ENCODE results near the gene DNAH3.
A peak's percentile ranks its signal among the peaks of the same experiment; 100 is the strongest.
"Not testable (repeated sequence)": the region's sequence is repeated elsewhere in the genome, so short reads cannot be mapped to it uniquely, and the experiment has no call there.

The DNAH3 gene

GRCh38 chr16:21069986-21070385 is 80.7 kb downstream of the DNAH3 start:
- no peak for DNase-seq

- no peak for DNase-seq
Measured at GRCh38 chr16:21064203-21064602, 86.4 kb downstream of the DNAH3 start.

GRCh38 chr16:21063314-21063713 is 87.3 kb downstream of the DNAH3 start:
- not testable (repeated sequence) for DNase-seq

- no peak for DNase-seq
Measured at GRCh38 chr16:21060027-21060510, 90.6 kb downstream of the DNAH3 start.

GRCh38 chr16:21057875-21058274 is 92.8 kb downstream of the DNAH3 start:
- DNase-seq, result no peak

GRCh38 chr16:21056396-21056795 is 94.2 kb downstream of the DNAH3 start:
- DNase-seq, result no peak

DNA sequence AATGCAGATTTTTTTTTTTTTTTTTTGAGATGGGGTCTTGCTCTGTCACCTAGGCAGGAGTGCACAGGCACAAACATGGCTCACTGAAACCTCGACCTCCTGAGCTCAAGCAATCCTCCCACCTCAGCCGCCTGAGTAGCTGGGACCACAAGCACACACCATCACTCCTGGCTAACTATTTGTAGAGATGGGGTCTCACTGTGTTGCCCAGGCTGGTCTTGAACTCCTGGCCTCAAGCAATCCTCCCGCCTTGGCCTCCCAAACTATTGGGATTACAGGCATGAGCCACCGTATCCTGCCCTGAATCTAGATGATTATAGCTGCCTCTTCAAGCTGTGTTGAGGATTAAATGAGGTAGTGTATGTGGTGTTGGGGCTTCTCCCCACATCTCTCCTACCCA is 94.9 kb downstream of the DNAH3 start:
- not testable (repeated sequence) for DNase-seq

- DNase-seq, result no peak
Measured at GRCh38 chr16:21053590-21053989, 97.1 kb downstream of the DNAH3 start.

- not testable (repeated sequence) for DNase-seq
Measured at GRCh38 chr16:21048091-21048912, 102.3 kb downstream of the DNAH3 start.

GRCh38 chr16:21038197-21038596 is 112.4 kb downstream of the DNAH3 start:
- DNase-seq, result no peak

DNA sequence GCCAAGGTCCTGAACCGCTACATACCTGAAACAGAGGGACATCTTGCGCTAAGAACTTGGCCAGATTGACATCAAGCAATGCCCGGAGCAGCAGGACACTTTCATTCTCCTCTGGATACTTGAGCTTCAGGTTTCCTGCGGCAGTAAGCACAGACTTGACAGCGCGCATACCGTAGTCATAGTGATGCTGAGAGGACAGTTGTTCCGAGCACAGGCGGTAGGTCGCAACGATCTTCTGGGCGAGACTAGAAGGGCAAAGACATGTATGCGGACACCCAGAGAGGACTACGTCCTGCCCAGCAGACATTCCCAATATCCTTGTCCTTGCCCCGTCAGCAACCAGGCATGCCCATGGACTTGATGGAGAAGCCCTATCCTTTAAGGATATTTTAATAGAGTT is 112.9 kb downstream of the DNAH3 start:
- no peak for DNase-seq

DNA sequence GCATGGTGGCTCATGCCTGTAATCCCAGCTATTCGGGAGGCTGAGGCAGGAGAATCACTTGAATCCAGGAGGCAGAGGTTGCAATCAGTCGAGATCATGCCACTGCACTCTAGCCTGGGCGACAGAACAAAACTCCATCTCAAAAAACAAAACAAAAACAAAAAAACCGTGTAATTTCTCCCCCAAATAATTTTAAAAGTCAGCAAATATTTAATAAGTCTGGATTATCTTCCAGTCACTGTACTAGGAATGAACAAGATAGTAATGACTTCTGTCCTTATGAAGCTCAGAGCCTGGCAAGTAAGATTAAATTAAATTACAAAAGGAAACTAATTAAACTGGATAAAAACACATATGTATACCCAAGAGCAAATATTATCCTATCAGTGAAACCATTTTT is 113.5 kb downstream of the DNAH3 start:
- no peak for DNase-seq

GRCh38 chr16:21036471-21036870 is 114.2 kb downstream of the DNAH3 start:
- no peak for DNase-seq

GRCh38 chr16:21033704-21034103 is 116.9 kb downstream of the DNAH3 start:
- no peak for DNase-seq

GRCh38 chr16:21033264-21033663 is 117.4 kb downstream of the DNAH3 start:
- no peak for DNase-seq

DNA sequence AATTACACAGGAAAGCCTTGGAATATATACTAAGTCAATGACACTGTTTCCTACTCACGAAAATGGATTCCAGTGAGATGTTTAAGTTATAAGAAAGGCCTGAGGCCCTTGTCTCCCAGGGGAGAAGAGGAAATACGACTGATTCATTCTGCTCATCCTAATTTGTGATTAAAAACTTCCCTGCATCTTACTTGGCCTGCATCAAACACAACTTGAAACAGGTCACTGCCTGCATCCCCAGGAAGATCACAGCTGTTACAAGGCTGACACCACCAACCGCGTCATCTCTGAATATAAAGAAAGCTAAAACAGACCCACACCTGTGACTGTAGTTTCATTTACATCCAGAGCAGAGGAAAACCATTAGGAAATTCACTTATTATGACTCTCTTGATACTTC is 121.9 kb downstream of the DNAH3 start:
- no peak for DNase-seq

DNA sequence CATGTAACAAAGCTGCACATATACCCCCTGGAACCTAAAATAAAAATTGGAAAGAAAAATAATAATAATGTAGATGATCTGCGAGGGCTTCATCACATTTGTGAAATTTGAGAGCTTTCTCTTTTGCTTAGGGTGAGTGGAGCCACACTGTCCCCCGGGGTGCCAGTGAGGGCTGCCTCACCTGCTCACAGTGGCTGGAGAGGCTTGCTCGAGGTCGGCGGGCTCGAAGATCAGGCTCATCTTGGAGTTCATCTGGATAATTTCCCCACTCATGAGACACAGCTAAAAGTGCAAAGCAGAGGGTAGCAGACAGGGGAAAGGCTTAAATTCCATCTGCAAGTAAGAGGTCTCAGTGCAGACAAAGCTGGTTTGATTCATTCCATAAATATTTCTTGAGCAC is 123.8 kb downstream of the DNAH3 start:
- DNase-seq, result no peak

DNA sequence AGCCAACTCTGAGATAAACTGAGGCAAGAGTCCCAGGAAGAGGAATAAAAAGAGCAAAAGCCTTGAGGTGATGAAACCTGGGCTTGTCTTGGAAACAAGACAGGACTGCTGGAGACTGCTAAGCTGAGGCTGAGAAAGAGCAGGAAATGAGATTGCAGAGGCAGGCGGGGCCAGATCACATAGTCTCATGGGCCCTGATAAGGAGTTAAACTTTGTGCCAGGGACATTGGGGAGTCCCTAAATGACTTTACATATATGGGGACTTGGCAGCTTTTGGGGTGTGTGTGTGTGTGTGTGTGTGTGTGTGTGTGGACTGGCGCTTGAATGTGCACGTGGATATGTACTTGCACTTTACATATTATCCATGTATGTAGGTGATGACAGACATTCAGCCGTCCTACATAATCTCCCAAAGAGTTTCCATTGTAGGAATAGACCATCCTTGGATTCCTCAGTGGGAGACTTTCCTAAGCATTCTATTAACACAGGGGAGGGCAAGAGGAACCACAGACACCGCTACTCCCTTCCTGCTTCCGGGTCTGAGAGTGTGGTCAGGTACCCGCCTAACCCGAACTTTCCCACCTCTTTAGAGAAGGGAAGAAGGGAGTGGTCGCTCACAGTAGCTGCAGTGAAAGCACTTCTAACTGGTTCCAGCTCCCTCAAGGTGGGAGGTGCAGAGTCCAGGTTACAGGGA is 127.0 kb downstream of the DNAH3 start:
- peak; percentile 43 for DNase-seq

DNA sequence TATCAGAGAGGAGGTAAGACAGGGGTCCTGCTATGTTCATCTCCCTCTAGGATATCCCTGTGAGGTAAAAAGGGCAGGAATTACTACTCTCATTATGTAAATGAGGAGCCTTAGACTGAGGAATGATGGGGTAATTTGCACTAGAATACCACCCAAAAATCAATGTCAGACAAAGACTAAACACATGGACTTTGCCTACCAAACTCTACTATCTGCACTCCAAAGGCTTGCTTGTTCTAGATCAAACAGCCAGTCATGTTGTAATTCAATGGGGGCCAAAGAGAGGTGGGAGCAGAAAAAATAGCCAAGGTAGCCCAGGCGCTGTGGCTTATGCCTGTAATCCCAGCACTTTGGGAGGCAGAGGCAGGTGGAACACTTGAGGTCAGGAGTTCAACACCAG is 129.3 kb downstream of the DNAH3 start:
- DNase-seq, result no peak

- no peak for DNase-seq
Measured at GRCh38 chr16:21009815-21010214, 140.8 kb downstream of the DNAH3 start.

DNA sequence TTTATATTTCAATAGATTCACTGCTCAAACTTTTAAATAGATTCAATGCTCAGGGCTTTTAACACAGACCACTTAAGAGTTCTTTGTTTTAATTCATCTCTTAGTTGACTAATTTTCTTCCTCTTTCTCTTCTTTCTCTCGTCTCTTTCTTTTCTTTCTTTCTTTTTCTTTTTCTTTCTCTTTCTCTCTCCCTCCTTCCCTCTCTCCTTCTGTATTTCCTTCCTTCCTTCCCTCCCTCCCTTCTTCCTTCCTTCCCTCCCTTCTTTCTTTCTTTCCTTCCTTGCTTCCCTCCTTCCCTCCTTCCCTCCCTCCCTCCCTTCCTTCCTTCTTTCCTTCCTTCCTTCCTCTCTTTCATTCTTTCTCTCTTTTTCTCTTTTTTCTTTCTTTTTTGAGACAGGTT is 145.6 kb downstream of the DNAH3 start:
- DNase-seq, result no peak

GRCh38 chr16:21001262-21001661 is 149.4 kb downstream of the DNAH3 start:
- DNase-seq, result no peak

DNA sequence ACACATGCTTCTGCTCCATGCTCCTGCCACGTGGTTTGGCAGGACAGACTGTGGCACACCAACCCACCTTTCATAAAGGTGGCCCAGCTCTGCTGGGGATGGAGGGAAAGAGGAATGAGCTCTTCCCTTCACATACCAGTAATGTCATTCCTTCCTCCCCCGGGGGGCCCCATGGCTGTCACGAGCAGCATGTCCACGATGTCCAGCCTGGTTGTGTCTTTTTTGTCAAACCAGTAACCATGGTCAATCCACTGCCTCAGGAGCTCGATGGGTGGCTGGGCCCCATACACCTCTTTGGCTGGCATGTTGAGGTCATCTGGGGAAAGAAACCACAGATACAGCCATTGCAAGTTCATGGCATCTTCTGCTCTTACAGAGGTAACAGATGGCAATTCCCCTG is 153.5 kb downstream of the DNAH3 start:
- DNase-seq, result no peak

GRCh38 chr16:20995711-20996110 is 154.9 kb downstream of the DNAH3 start:
- DNase-seq, result no peak
